Measurements from ENCODE around the gene HPRT1. TPM values are rescaled to one million over a fixed set of nuclear protein-coding genes. Genes with fewer than 3 reads are reported as not detected.
A peak's percentile ranks its signal among the peaks of the same experiment; 100 is the strongest.

Gene HPRT1
- total RNA-seq, 1 experiment from 2014 or later, result 48.0 TPM

DNA sequence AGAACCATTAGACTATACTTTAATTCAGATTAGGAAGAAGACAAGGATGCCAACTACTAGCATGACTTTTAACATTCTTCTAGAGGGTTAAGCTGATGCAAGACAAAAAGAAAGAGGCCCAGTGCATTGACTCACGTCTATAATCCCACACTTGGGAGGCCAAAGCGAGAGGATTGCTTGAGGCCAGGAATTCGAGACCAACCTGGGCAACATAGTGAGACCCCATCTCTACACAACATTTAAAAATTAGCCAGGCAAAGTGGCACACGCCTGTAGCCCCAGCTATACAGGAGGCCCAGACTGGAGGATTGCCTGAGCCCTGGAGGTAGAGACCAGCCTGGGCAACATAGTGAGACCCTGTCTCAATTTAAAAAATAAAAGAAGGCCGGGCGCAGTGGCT is 40.2 kb upstream of the HPRT1 start:
- H3K9me3 ChIP-seq, result no peaks in the 10 kb centered on the region
- no peak overlapping the region for H3K4me3 Mint-ChIP-seq (ENCODE audit: unreplicated experiment)
- no peaks in the 10 kb centered on the region for H3K27me3 Mint-ChIP-seq (ENCODE audit: insufficient read depth, unreplicated experiment)
- H3K4me1 Mint-ChIP-seq (ENCODE audit: low read depth, unreplicated experiment), result no peaks in the 10 kb centered on the region
- no peaks in the 10 kb centered on the region for H3K4me1 ChIP-seq
- no peaks in the 10 kb centered on the region; the same call in 1 of the 2 replicates for H3K36me3 ChIP-seq (ENCODE audit: control insufficient read depth, insufficient read depth, low read length)
- no TSS peak for BruUV-seq (replicated peaks)
- H3K27ac Mint-ChIP-seq (ENCODE audit: unreplicated experiment), result no peak overlapping the region
- DNase-seq, result no peak
- CTCF ChIA-PET, result no interaction called here
- no peak overlapping the region for H3K4me3 ChIP-seq (ENCODE audit: low read depth, low read length)
- POLR2A ChIA-PET, result no interaction called here
- H3K36me3 Mint-ChIP-seq (ENCODE audit: insufficient read depth, unreplicated experiment), result peaks cover 8% of the 10 kb centered on the region
- no peaks in the 10 kb centered on the region for H3K27me3 ChIP-seq (replicated peaks; ENCODE audit: control insufficient read depth, insufficient read depth, low read length)
- H3K9me3 Mint-ChIP-seq (ENCODE audit: unreplicated experiment), result no peaks in the 10 kb centered on the region
- intact Hi-C loops (cut with micrococcal nuclease; ENCODE audit: unreplicated experiment), result loop anchor here (10.0 kb wide), 1 partner anchor 345 kb away; no protein-coding TSS in a partner anchor
- TF ChIP-seq, protein P1, sequence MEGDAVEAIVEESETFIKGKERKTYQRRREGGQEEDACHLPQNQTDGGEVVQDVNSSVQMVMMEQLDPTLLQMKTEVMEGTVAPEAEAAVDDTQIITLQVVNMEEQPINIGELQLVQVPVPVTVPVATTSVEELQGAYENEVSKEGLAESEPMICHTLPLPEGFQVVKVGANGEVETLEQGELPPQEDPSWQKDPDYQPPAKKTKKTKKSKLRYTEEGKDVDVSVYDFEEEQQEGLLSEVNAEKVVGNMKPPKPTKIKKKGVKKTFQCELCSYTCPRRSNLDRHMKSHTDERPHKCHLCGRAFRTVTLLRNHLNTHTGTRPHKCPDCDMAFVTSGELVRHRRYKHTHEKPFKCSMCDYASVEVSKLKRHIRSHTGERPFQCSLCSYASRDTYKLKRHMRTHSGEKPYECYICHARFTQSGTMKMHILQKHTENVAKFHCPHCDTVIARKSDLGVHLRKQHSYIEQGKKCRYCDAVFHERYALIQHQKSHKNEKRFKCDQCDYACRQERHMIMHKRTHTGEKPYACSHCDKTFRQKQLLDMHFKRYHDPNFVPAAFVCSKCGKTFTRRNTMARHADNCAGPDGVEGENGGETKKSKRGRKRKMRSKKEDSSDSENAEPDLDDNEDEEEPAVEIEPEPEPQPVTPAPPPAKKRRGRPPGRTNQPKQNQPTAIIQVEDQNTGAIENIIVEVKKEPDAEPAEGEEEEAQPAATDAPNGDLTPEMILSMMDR (IDR thresholded peaks at IDR 0.05; ENCODE audit: insufficient read depth in 1 of 2, low read depth in 1 of 2, low read length in 1 of 2, severe bottlenecking in 1 of 2, unreplicated experiment in 1 of 2), result no peak

DNA sequence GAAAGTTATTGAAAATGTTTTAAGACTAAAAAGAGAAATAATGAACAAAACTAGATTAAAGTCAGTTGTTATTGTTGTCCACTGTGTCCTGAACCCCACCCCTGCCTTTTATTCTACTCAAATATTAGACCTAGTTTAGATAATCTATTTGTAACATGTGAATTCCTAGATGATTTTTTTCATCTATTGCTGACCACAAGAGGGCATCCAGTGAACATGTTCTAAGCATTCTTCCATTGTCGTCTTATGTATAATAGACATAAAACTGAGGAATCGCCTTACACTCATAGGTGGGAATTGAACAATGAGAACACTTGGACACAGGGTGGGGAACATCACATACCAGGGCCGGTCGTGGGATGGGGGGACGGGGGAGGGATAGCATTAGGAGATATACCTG is 36.4 kb upstream of the HPRT1 start:
- no TSS peak for BruUV-seq (replicated peaks)
- no peaks in the 10 kb centered on the region for H3K9me3 Mint-ChIP-seq (ENCODE audit: unreplicated experiment)
- CTCF ChIA-PET, result no interaction called here
- no peaks in the 10 kb centered on the region for H3K27me3 ChIP-seq (replicated peaks; ENCODE audit: control insufficient read depth, insufficient read depth, low read length)
- no peak for DNase-seq
- no peak overlapping the region for H3K27ac Mint-ChIP-seq (ENCODE audit: unreplicated experiment)
- no peaks in the 10 kb centered on the region for H3K4me1 Mint-ChIP-seq (ENCODE audit: low read depth, unreplicated experiment)
- H3K4me3 ChIP-seq (ENCODE audit: low read depth, low read length), result no peak overlapping the region
- no peak overlapping the region for H3K4me3 Mint-ChIP-seq (ENCODE audit: unreplicated experiment)
- intact Hi-C loops (cut with micrococcal nuclease; ENCODE audit: unreplicated experiment), result loop anchor here (10.0 kb wide), 1 partner anchor 341 kb away; no protein-coding TSS in a partner anchor
- TF ChIP-seq, protein P1 (IDR thresholded peaks at IDR 0.05; ENCODE audit: insufficient read depth in 1 of 2, low read depth in 1 of 2, low read length in 1 of 2, severe bottlenecking in 1 of 2, unreplicated experiment in 1 of 2), result peak; percentile 20 to 37
- no peaks in the 10 kb centered on the region for H3K36me3 ChIP-seq (ENCODE audit: control insufficient read depth, insufficient read depth, low read length)
- H3K4me1 ChIP-seq, result no peaks in the 10 kb centered on the region
- no peaks in the 10 kb centered on the region for H3K9me3 ChIP-seq
- POLR2A ChIA-PET, result no interaction called here
- no peaks in the 10 kb centered on the region for H3K36me3 Mint-ChIP-seq (ENCODE audit: insufficient read depth, unreplicated experiment)
- no peaks in the 10 kb centered on the region for H3K27me3 Mint-ChIP-seq (ENCODE audit: insufficient read depth, unreplicated experiment)

DNA sequence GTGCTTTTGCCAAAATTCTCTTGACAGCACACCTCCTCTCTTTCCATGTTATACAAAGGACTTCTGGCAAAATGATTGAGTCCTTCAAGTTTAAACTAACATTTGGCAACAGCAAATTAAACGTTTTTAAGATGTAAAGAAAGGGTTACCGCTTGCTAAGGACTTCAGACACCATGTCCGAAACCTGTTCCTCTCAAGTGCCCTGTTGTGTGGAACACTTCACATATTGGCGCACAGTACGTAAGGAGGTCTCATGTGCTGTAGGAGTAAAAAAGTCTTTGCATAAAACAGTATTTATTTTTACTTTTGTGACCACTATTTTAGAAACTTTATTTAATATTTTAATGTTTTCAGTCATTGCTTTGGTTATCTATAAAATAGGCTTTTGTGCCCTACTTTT is 33.7 kb upstream of the HPRT1 start:
- intact Hi-C loops (cut with micrococcal nuclease; ENCODE audit: unreplicated experiment), result loop anchor here (10.0 kb wide), 1 partner anchor 339 kb away; no protein-coding TSS in a partner anchor

More for the DNA sequence above, 33.7 kb upstream of the HPRT1 start:
- ChIA-PET CTCF (no interaction called here), POLR2A (no interaction called here)
- Mint-ChIP-seq H3K9me3 (ENCODE audit: unreplicated experiment) (no peaks in the 10 kb centered on the region), H3K4me1 (ENCODE audit: low read depth, unreplicated experiment) (no peaks in the 10 kb centered on the region), H3K4me3 (ENCODE audit: unreplicated experiment) (no peak overlapping the region), H3K27ac (ENCODE audit: unreplicated experiment) (no peak overlapping the region), H3K27me3 (ENCODE audit: insufficient read depth, unreplicated experiment) (no peaks in the 10 kb centered on the region), H3K36me3 (ENCODE audit: insufficient read depth, unreplicated experiment) (no peaks in the 10 kb centered on the region)
- H3K27me3 ChIP-seq (replicated peaks; ENCODE audit: control insufficient read depth, insufficient read depth, low read length), result no peaks in the 10 kb centered on the region
- TF ChIP-seq, protein P1 (IDR thresholded peaks at IDR 0.05; ENCODE audit: insufficient read depth in 1 of 2, low read depth in 1 of 2, low read length in 1 of 2, severe bottlenecking in 1 of 2, unreplicated experiment in 1 of 2), result no peak
- no peak for DNase-seq
- no peaks in the 10 kb centered on the region for H3K36me3 ChIP-seq (ENCODE audit: control insufficient read depth, insufficient read depth, low read length)
- H3K4me1 ChIP-seq, result no peaks in the 10 kb centered on the region
- H3K9me3 ChIP-seq, result no peaks in the 10 kb centered on the region
- BruUV-seq (replicated peaks), result no TSS peak
- no peak overlapping the region for H3K4me3 ChIP-seq (ENCODE audit: low read depth, low read length)
